HEK293T (cell line): ENCODE results near the gene MYDGF.

ENCODE experiments used
- CTCF ChIA-PET: fragments of 350-600 bp; formaldehyde crosslinking; extraction: SDS; loops from one replicate; lab custom pipeline; 2021; ENCODE audit warnings: antibody characterized with exemption, inconsistent platforms; lab: Yijun Ruan, JAX
- POLR2A ChIA-PET: fragments of 350-600 bp; formaldehyde crosslinking; extraction: SDS; loops from one replicate; lab custom pipeline; 2020; ENCODE audit warnings: antibody characterized with exemption, inconsistent platforms; lab: Yijun Ruan, JAX
- DNase-seq: peaks from one replicate; pipeline ENCODE4 v3.0.0; 2012; ENCODE audit warnings: mixed read lengths; ENCODE audit errors: extremely low spot score
- ARNT ChIP-seq: fragments of 450-650 bp; IDR thresholded peaks from 2 replicates; pipeline ENCODE4 v1.6.1; 2017; ENCODE audit warnings: mild to moderate bottlenecking
- BHLHE40 ChIP-seq: fragments of 450-650 bp; IDR thresholded peaks from 2 replicates; pipeline ENCODE4 v1.6.1; 2016; ENCODE audit warnings: mild to moderate bottlenecking, moderate library complexity, borderline replicate concordance
- CTBP1 ChIP-seq: fragments of 450-650 bp; IDR thresholded peaks from 2 replicates; pipeline ENCODE4 v1.6.1; 2016; ENCODE audit warnings: borderline replicate concordance
- ELF4 ChIP-seq: fragments of 450-650 bp; IDR thresholded peaks from 2 replicates; pipeline ENCODE4 v1.6.1; 2017; ENCODE audit warnings: antibody characterized with exemption
- FOXA1 ChIP-seq: fragments of 450-650 bp; IDR thresholded peaks from 2 replicates; pipeline ENCODE4 v1.6.1; 2016; ENCODE audit warnings: mild to moderate bottlenecking
- FOXK2 ChIP-seq: fragments of 450-650 bp; IDR thresholded peaks from 2 replicates; pipeline ENCODE4 v1.6.1; 2016; ENCODE audit warnings: mild to moderate bottlenecking
- FOXM1 ChIP-seq: fragments of 450-650 bp; IDR thresholded peaks from 2 replicates; pipeline ENCODE4 v1.6.1; 2017; ENCODE audit warnings: mild to moderate bottlenecking, borderline replicate concordance
- HDGF ChIP-seq: fragments of 450-650 bp; IDR thresholded peaks from 2 replicates; pipeline ENCODE4 v1.6.1; 2017; ENCODE audit warnings: antibody characterized with exemption, borderline replicate concordance
- L3MBTL2 ChIP-seq: fragments of 450-650 bp; conservative IDR thresholded peaks from 2 replicates; pipeline ENCODE4 v1.6.1; 2016; ENCODE audit warnings: mild to moderate bottlenecking
- LEF1 ChIP-seq: fragments of 450-650 bp; IDR thresholded peaks from 2 replicates; pipeline ENCODE4 v1.6.1; 2017; ENCODE audit warnings: mild to moderate bottlenecking, borderline replicate concordance
- NFRKB ChIP-seq: fragments of 450-650 bp; IDR thresholded peaks from 2 replicates; pipeline ENCODE4 v1.6.1; 2016; ENCODE audit warnings: mild to moderate bottlenecking, moderate library complexity
- PKNOX1 ChIP-seq: fragments of 450-650 bp; IDR thresholded peaks from 2 replicates; pipeline ENCODE4 v1.6.1; 2016
- SP1 ChIP-seq: fragments of 450-650 bp; IDR thresholded peaks from 2 replicates; pipeline ENCODE4 v1.6.1; 2017
- SUZ12 ChIP-seq: fragments of 450-650 bp; IDR thresholded peaks from 2 replicates; pipeline ENCODE4 v1.6.1; 2016; ENCODE audit warnings: mild to moderate bottlenecking
- TARDBP ChIP-seq: fragments of 450-650 bp; IDR thresholded peaks from 2 replicates; pipeline ENCODE4 v1.6.1; 2016
- ZNF384 ChIP-seq: fragments of 450-650 bp; IDR thresholded peaks from 2 replicates; pipeline ENCODE4 v1.6.1; 2016

Gene MYDGF

GRCh38 chr19:4694211-4694987 lies 24.3 kb upstream of the MYDGF start:
- ChIA-PET POLR2A (no interaction called here), CTCF (interaction anchor here (0.7 kb wide), 1 partner anchor 96 kb away, joined by 3 read pairs; no protein-coding TSS in a partner anchor)
- TF ChIP-seq FOXK2 = no peak
- TF ChIP-seq ELF4 = no peak
- no peak for TF ChIP-seq CTBP1
- TF ChIP-seq HDGF = no peak
- TF ChIP-seq ZNF384 = no peak
- no peak for TF ChIP-seq LEF1
- TF ChIP-seq SUZ12 = no peak
- TF ChIP-seq L3MBTL2 = no peak
- no peak for TF ChIP-seq BHLHE40
- TF ChIP-seq FOXA1 = no peak
- no peak for TF ChIP-seq TARDBP
- TF ChIP-seq NFRKB = no peak
- no peak for TF ChIP-seq SP1
- no peak for TF ChIP-seq PKNOX1
- no peak for TF ChIP-seq ARNT
- TF ChIP-seq FOXM1 = no peak
- no peak for DNase-seq

- CTCF ChIA-PET = no interaction called here
- DNase-seq = no peak
Measured at GRCh38 chr19:4693471-4694121, 23.5 kb upstream of the MYDGF start.

GRCh38 chr19:4693078-4693350 lies 22.9 kb upstream of the MYDGF start:
- ChIA-PET CTCF (no interaction called here), POLR2A (no interaction called here)
- DNase-seq = no peak
- TF ChIP-seq BHLHE40 = no peak
- no peak for TF ChIP-seq ARNT
- no peak for TF ChIP-seq ELF4
- TF ChIP-seq SUZ12 = no peak
- TF ChIP-seq L3MBTL2 = no peak
- TF ChIP-seq FOXM1 = no peak
- no peak for TF ChIP-seq CTBP1
- TF ChIP-seq HDGF = no peak
- no peak for TF ChIP-seq SP1
- no peak for TF ChIP-seq PKNOX1
- no peak for TF ChIP-seq FOXA1
- TF ChIP-seq TARDBP = no peak
- TF ChIP-seq NFRKB = no peak
- TF ChIP-seq FOXK2 = no peak

More at GRCh38 chr19:4693471-4694121, 23.5 kb upstream of the MYDGF start:
- TF ChIP-seq PKNOX1 (no peak), L3MBTL2 (no peak), SP1 (no peak), HDGF (no peak), ELF4 (no peak), CTBP1 (no peak), ARNT (no peak), ZNF384 (no peak)
- POLR2A ChIA-PET = no interaction called here

- no peak for DNase-seq
- POLR2A ChIA-PET = no interaction called here
- CTCF ChIA-PET = no interaction called here
- TF ChIP-seq NFRKB = no peak
- no peak for TF ChIP-seq FOXM1
- TF ChIP-seq FOXK2 = no peak
- TF ChIP-seq SP1 = no peak
- no peak for TF ChIP-seq FOXA1
- TF ChIP-seq ELF4 = no peak
- TF ChIP-seq BHLHE40 = no peak
- TF ChIP-seq L3MBTL2 = no peak
- no peak for TF ChIP-seq TARDBP
- TF ChIP-seq LEF1 = no peak
- no peak for TF ChIP-seq ZNF384
- no peak for TF ChIP-seq PKNOX1
- no peak for TF ChIP-seq SUZ12
- TF ChIP-seq ARNT = no peak
- no peak for TF ChIP-seq CTBP1
- TF ChIP-seq HDGF = no peak
Measured at GRCh38 chr19:4692251-4693077, 22.3 kb upstream of the MYDGF start.

GRCh38 chr19:4691373-4691772 lies 21.2 kb upstream of the MYDGF start:
- no peak for DNase-seq
- CTCF ChIA-PET = no interaction called here
- POLR2A ChIA-PET = no interaction called here
- TF ChIP-seq TARDBP = no peak
- no peak for TF ChIP-seq L3MBTL2
